Measurements from ENCODE around the gene TDP1. TPM values are rescaled to one million over a fixed set of nuclear protein-coding genes. Genes with fewer than 3 reads are reported as not detected.

TDP1 gene
- total RNA-seq, 1 donor from 2014 or later: 54.3 TPM

GRCh38 chr14:89926694-89927093 is 29.0 kb upstream of the TDP1 start:
- Mint-ChIP-seq H3K4me1 (no peaks in the 10 kb centered on the region), H3K4me3 (no peak overlapping the region), H3K27me3 (ENCODE audit: low read depth) (no peaks in the 10 kb centered on the region), H3K27ac (ENCODE audit: unreplicated experiment) (no peak overlapping the region), H3K9me3 (no peaks in the 10 kb centered on the region), H3K36me3 (ENCODE audit: low read depth) (peaks cover 2% of the 10 kb centered on the region)
- TF ChIP-seq CTCF (conservative IDR thresholded peaks at IDR 0.05): no peak
- no peak for DNase-seq (ENCODE audit: low read depth, low spot score)

GRCh38 chr14:89927186-89927865 is 28.4 kb upstream of the TDP1 start:
- no peak for DNase-seq (ENCODE audit: low read depth, low spot score)
- H3K4me1 Mint-ChIP-seq: no peaks in the 10 kb centered on the region
- TF ChIP-seq CTCF (conservative IDR thresholded peaks at IDR 0.05): no peak
- H3K4me3 Mint-ChIP-seq: no peak overlapping the region
- no peaks in the 10 kb centered on the region for H3K27me3 Mint-ChIP-seq (ENCODE audit: low read depth)
- no peaks in the 10 kb centered on the region for H3K9me3 Mint-ChIP-seq
- H3K27ac Mint-ChIP-seq (ENCODE audit: unreplicated experiment): no peak overlapping the region
- peaks cover 2% of the 10 kb centered on the region for H3K36me3 Mint-ChIP-seq (ENCODE audit: low read depth)

- Mint-ChIP-seq H3K4me3 (no peak overlapping the region), H3K36me3 (ENCODE audit: low read depth) (no peaks in the 10 kb centered on the region), H3K27me3 (ENCODE audit: low read depth) (no peaks in the 10 kb centered on the region), H3K9me3 (no peaks in the 10 kb centered on the region), H3K27ac (ENCODE audit: unreplicated experiment) (no peak overlapping the region), H3K4me1 (no peaks in the 10 kb centered on the region)
- no peak for DNase-seq (ENCODE audit: low read depth, low spot score)
- no peak for TF ChIP-seq CTCF (conservative IDR thresholded peaks at IDR 0.05)
Measured at GRCh38 chr14:89933002-89933401, 22.7 kb upstream of the TDP1 start.

GRCh38 chr14:89936654-89937185 is 19.0 kb upstream of the TDP1 start:
- no peaks in the 10 kb centered on the region for H3K27me3 Mint-ChIP-seq (ENCODE audit: low read depth)
- no peak for TF ChIP-seq CTCF (conservative IDR thresholded peaks at IDR 0.05)
- H3K27ac Mint-ChIP-seq (ENCODE audit: unreplicated experiment): no peak overlapping the region
- no peak overlapping the region for H3K4me3 Mint-ChIP-seq
- H3K4me1 Mint-ChIP-seq: no peaks in the 10 kb centered on the region
- DNase-seq (ENCODE audit: low read depth, low spot score): no peak
- H3K36me3 Mint-ChIP-seq (ENCODE audit: low read depth): no peaks in the 10 kb centered on the region
- H3K9me3 Mint-ChIP-seq: no peaks in the 10 kb centered on the region

GRCh38 chr14:89941830-89942377 is 13.8 kb upstream of the TDP1 start:
- H3K27ac Mint-ChIP-seq (ENCODE audit: unreplicated experiment): no peak overlapping the region
- H3K27me3 Mint-ChIP-seq (ENCODE audit: low read depth): no peaks in the 10 kb centered on the region
- H3K36me3 Mint-ChIP-seq (ENCODE audit: low read depth): no peaks in the 10 kb centered on the region
- no peak for DNase-seq (ENCODE audit: low read depth, low spot score)
- no peaks in the 10 kb centered on the region for H3K9me3 Mint-ChIP-seq
- H3K4me3 Mint-ChIP-seq: no peak overlapping the region
- no peak for TF ChIP-seq CTCF (conservative IDR thresholded peaks at IDR 0.05)
- H3K4me1 Mint-ChIP-seq: no peaks in the 10 kb centered on the region

All from neural crest cell (in vitro differentiated cells).